COLO668 (cell line): ENCODE results near the gene PGA3.
"Not testable (repeated sequence)": the region's sequence is repeated elsewhere in the genome, so short reads cannot be mapped to it uniquely, and the experiment has no call there.

Experiments
- DNase-seq: peaks from one replicate; lab custom pipeline; 2025; ENCODE audit not compliant: unreplicated experiment; lab: John Stamatoyannopoulos, UW

PGA3 gene

GRCh38 chr11:61248071-61248470, 44.8 kb downstream of the PGA3 start:
- not testable (repeated sequence) for DNase-seq

GRCh38 chr11:61249201-61249600, 45.9 kb downstream of the PGA3 start:
- DNase-seq: not testable (repeated sequence)

- DNase-seq: not testable (repeated sequence)
Observed at GRCh38 chr11:61250796-61251765, 47.8 kb downstream of the PGA3 start.

GRCh38 chr11:61252332-61252731, 49.0 kb downstream of the PGA3 start:
- not testable (repeated sequence) for DNase-seq

- peak; percentile 54 for DNase-seq
Observed at GRCh38 chr11:61254403-61255025, 51.2 kb downstream of the PGA3 start.

GRCh38 chr11:61256710-61257482, 53.6 kb downstream of the PGA3 start:
- no peak for DNase-seq

GRCh38 chr11:61258546-61258945, 55.2 kb downstream of the PGA3 start:
- DNase-seq: no peak

GRCh38 chr11:61259363-61259762, 56.0 kb downstream of the PGA3 start:
- DNase-seq: no peak
